KBM-7 (cell line): ENCODE results near the gene OCA2.
"Not testable (repeated sequence)": the region's sequence is repeated elsewhere in the genome, so short reads cannot be mapped to it uniquely, and the experiment has no call there.

Source experiments
- DNase-seq: peaks from one replicate; pipeline ENCODE4 v3.0.0-alpha.2; 2015
- in situ Hi-C: fragments of 300-500 bp; cut with MboI; formaldehyde crosslinking; loops from 2 replicates; pipeline ENCODE4 v1.14.3; 2020; ENCODE audit warnings: low sequenced_read_pairs, low pct_unique_long_range_greater_than_20kb, mixed read lengths

The OCA2 gene

DNA sequence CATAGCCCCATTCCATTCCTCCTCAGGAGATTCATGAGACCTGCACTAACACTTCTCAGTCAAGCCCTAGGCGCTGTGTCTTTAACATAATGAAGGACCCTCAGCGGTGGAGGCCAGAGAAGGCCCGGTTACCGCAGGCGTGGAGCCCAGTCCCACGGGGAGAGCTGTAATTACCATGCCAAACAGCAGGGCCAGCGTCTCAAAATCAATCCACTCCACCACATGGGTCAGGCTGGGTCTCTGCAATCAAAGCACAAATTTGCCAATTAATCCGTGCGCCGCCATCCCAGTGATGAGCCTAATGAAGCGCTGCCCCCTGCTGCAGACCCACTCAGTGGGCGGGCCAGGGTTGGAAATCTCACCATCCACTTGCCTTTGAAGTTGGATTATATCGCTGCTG is 109.7 kb downstream of the OCA2 start:
- DNase-seq: no peak
- in situ Hi-C loops: no loop called here

GRCh38 chr15:27985099-27985498 is 114.0 kb downstream of the OCA2 start:
- in situ Hi-C loops: no loop called here
- no peak for DNase-seq

- in situ Hi-C loops: no loop called here
- DNase-seq: no peak
Observed at GRCh38 chr15:27983496-27983895, 115.6 kb downstream of the OCA2 start.

GRCh38 chr15:27977696-27978095 is 121.4 kb downstream of the OCA2 start:
- no peak for DNase-seq
- in situ Hi-C loops: no loop called here

GRCh38 chr15:27973886-27974285 is 125.2 kb downstream of the OCA2 start:
- DNase-seq: peak; percentile 86
- in situ Hi-C loops: no loop called here

- in situ Hi-C loops: no loop called here
Observed at GRCh38 chr15:27970661-27971392, 128.3 kb downstream of the OCA2 start.

DNA sequence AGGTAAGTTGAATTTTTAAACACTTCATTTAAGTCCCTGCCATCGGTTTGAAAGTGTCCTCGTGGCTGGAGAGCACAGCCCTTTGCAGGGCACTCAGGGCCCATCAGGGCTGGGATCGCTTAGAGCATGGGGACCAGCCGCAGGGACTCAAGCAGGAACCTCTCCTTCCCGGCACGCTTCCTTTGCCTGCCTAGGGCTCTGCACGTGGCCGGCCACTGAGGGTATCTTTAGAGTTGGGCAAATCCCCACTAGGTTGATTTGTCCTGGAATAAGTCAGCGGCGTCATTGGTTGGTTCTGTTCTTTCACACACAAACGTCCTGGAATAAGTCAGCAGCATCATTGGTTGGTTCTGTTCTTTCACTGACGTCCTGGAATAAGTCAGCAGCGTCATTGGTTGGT is 131.6 kb downstream of the OCA2 start:
- no peak for DNase-seq
- in situ Hi-C loops: no loop called here

More at GRCh38 chr15:27970661-27971392, 128.3 kb downstream of the OCA2 start:
- DNase-seq: no peak

GRCh38 chr15:27965546-27965945 is 133.6 kb downstream of the OCA2 start:
- in situ Hi-C loops: no loop called here
- no peak for DNase-seq

- in situ Hi-C loops: no loop called here
Observed at GRCh38 chr15:27961801-27962200, 137.3 kb downstream of the OCA2 start.

GRCh38 chr15:27958911-27959578 is 140.1 kb downstream of the OCA2 start:
- peak; percentile 85 for DNase-seq
- in situ Hi-C loops: no loop called here

More at GRCh38 chr15:27961801-27962200, 137.3 kb downstream of the OCA2 start:
- DNase-seq: no peak

- in situ Hi-C loops: no loop called here
- peak; percentile 58 for DNase-seq
Observed at GRCh38 chr15:27956285-27956684, 142.8 kb downstream of the OCA2 start.

DNA sequence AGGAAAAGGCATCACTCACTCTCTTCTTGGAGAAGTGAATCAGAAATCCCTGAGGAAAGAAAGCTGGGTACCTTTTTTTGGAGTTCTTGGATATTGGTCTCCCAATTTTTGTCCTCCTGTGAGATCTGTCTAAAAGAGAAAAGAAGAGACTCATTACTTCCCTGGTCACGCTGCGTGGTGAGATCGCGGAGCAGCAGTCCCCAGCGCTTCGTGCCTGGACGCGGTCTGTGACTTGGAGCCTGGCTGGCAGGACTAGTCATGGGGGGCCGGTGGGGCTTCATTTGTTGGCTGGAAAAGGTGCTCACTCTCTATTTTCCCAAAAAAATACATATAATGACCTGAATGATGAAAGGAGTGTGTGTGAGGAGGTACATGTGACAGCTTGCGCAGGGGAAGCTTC is 144.0 kb downstream of the OCA2 start:
- DNase-seq: no peak
- in situ Hi-C loops: no loop called here

GRCh38 chr15:27952593-27952992 is 146.5 kb downstream of the OCA2 start:
- in situ Hi-C loops: not testable (repeated sequence)

DNA sequence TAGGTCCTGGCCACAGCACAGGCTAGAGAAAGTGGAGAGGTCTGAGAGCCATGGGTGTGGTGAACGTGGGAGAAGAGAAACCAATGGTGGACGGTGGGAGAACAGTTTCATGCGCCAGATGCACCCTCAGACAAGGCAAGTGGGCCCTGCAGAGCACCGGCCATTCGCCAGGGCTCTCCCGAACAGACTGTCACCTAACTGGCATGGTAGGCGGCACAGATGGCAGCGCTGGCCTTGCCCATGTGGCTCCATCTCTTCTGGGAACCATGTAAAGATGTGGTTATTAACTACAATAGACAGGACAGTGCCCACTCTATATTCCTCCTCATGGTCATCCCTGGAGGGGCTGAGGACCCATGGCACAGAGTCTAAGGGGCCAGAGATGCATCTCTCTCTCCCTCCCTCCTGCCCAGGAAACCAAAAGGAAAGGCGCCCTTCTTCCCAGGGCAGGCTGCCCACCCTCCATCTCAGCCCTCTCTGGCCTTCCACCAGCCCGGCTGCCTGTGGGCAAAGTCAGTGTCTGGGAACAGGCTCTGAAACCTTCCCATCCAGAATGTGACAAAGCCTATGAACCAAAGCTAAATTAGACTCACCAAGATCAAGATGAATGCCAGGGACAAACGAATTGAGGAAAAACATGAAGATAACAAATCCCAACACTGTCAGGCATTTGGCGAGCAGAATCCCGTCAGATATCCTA is 147.8 kb downstream of the OCA2 start:
- in situ Hi-C loops: no loop called here
- no peak for DNase-seq

More at GRCh38 chr15:27952593-27952992, 146.5 kb downstream of the OCA2 start:
- DNase-seq: not testable (repeated sequence)

GRCh38 chr15:27949089-27949488 is 150.0 kb downstream of the OCA2 start:
- DNase-seq: no peak
- in situ Hi-C loops: no loop called here

GRCh38 chr15:27939246-27939645 is 159.9 kb downstream of the OCA2 start:
- no peak for DNase-seq
- in situ Hi-C loops: no loop called here

DNA sequence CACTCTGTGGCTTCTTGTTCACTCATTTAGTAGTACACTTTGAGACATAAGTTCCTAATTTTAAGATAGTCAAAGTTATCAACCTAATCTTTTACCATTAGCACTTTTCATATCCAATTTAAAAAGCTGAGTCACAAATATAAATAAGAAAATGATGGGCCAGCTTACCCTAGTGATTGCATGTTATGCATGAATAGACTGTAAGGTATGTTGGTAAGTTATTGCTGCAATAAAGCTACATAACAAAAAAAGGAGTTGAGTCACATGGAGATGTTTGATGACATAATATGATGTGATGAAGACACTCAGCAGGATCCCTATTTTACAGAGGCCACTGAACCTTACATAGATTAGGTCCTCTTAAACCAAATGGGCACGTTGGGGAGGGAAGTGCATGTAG is 161.3 kb downstream of the OCA2 start:
- in situ Hi-C loops: no loop called here
- DNase-seq: no peak

- DNase-seq: no peak
- in situ Hi-C loops: no loop called here
Observed at GRCh38 chr15:27936164-27936563, 163.0 kb downstream of the OCA2 start.

DNA sequence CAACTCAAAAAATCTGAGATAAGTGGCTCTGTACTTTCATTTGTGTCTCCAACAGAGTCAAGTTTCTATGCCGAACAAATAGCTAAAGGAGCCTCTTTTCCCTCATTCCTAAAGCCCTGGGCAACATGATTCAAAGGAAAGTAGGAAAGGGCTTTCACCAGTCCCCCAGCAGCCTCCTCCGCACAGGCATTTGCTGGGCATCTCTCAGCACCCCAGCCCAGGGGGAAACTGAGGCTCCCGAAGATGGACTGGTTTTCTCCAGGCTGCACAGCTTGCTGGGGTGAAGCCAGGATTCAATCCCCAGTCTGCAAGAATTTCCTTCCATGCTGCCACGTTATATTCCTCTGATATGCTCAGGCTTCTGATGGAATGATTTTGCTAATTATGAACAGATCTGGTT is 163.8 kb downstream of the OCA2 start:
- in situ Hi-C loops: no loop called here

GRCh38 chr15:27934782-27935181 is 164.3 kb downstream of the OCA2 start:
- in situ Hi-C loops: no loop called here
- no peak for DNase-seq

More for the DNA sequence above, 163.8 kb downstream of the OCA2 start:
- no peak for DNase-seq
